GM13976 (cell line): ENCODE results near the gene CHST15.

ENCODE experiments used
- DNase-seq: peaks from one replicate; pipeline ENCODE4 v3.0.0; 2012; ENCODE audit warnings: low spot score
- in situ Hi-C: fragments of 300-500 bp; cut with MboI; formaldehyde crosslinking; loops from one replicate; pipeline ENCODE4 v1.12.0; 2022; ENCODE audit warnings: low sequenced_read_pairs, mixed read lengths, inconsistent platforms; ENCODE audit not compliant: unreplicated experiment
- TF ChIP-seq, protein P1 (sequence below): IDR thresholded peaks from 2 replicates; pipeline ENCODE4 v1.5.1; 2012; ENCODE audit warnings: borderline replicate concordance, mild to moderate bottlenecking; ENCODE audit not compliant: insufficient read depth; ENCODE audit errors: extremely low read depth, missing control alignments, control extremely low read depth

The CHST15 gene

DNA sequence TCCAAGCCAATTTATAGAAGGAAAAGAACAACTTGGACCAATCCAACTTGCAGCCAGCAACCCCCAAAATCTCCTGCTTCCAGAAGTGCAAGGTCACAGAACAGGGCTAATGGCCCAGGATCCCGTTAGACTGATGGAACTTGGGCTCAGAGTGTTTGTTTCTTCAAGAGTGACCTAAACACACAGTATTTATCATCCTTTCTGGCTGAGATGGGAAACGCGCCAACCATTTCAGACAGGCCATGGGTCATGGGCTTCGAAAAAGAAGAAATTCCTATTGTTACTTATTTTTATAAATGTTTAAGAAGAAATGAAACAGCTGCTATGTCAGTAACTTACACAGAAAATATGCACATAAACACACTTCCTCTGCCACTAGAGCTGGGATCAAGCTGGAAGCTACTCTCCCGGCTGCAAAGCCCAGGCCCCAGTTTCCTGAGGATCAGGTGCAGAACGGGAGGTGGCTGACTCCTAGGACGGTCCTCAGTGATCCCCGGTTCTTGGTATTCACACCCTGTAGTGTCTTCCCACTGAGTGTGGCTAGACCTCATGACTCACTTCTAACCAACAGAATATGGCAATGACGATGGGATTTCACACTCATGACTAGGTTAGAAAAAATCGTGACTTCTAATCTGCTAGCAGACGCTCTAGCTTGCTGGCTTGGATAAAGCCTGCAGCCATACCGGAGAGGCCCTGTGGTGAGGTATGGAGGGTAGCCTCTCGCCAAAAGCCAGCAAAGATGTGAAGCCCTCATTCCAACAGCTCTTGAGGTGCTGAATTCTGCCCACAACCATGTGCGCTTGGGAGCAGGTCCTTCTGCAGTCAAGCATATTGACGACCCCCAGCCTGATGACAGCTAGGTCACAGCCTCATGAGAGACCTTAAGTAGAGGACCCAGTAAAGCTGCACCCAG is 60.2 kb downstream of the CHST15 start:
- TF ChIP-seq, protein P1, sequence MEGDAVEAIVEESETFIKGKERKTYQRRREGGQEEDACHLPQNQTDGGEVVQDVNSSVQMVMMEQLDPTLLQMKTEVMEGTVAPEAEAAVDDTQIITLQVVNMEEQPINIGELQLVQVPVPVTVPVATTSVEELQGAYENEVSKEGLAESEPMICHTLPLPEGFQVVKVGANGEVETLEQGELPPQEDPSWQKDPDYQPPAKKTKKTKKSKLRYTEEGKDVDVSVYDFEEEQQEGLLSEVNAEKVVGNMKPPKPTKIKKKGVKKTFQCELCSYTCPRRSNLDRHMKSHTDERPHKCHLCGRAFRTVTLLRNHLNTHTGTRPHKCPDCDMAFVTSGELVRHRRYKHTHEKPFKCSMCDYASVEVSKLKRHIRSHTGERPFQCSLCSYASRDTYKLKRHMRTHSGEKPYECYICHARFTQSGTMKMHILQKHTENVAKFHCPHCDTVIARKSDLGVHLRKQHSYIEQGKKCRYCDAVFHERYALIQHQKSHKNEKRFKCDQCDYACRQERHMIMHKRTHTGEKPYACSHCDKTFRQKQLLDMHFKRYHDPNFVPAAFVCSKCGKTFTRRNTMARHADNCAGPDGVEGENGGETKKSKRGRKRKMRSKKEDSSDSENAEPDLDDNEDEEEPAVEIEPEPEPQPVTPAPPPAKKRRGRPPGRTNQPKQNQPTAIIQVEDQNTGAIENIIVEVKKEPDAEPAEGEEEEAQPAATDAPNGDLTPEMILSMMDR, result no peak
- in situ Hi-C loops, result no loop called here
- no peak for DNase-seq

DNA sequence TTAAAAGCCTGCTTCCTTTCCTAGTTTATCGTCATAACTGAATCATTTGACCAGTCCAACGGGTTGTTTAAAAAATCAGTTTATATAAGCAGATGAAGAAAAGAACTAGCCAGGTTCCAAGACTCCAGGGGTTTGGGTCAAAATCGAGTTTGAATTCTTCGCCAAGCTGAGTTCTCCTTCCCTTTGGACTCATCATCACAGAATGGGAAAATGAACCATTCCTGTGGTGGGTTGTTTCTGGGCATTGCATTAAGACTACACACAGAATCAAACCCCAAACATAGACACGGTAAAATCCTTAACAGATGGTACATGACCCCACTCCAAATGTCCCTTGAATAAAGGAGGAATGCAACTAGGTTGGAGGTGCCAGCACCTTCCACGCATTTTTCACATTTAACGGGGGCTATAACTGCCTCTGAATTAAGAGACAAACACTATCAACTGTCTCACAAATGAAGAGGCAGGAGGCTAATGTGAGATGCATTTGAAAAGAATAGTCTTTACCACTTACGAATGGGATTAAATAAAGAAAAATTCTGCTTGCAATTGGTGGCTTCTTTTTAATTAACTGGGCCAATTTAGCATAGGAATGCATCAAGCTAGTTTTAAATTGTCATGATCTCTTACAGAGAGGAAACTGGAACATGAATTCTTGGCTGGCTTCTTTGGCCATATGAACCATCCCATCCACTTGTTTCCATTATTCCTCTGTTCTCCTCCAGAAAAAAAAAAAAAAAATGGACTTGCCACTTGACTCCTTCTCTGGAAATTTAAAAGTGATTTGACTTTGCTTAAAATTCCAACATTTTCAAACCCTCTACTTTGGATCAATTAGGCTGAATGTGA is 61.1 kb downstream of the CHST15 start:
- no peak for DNase-seq
- TF ChIP-seq, protein P1, result no peak
- in situ Hi-C loops, result no loop called here

DNA sequence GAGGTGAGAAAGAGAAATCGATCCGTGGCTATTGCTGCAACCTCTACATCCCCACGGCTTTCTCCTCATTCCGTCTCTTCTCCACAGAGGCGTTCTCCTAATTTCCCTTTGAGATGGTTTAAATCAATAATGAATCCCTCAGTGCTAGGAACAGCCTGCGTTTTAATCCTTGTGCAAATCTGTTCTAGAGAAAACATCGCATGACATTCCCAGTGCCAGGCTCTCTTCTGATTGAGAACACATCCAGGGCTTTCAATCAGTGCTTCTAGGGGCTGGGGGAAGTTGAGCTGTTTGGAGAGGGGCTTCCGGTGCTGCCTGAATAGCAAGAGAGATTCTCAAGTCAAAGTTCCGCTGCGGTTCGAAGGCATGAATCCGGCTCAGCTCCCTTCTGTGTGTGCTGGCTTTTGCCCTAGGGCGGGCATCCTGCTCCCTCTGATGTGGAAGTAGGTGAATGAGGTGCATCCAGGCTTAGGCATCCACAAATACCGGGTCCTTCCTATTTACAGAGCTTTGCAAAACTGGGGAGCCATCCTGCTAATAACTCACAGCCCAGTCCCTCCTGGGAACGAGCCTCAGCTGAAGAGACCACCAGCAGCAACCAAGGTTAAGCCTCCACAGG is 62.8 kb downstream of the CHST15 start:
- in situ Hi-C loops, result no loop called here
- DNase-seq, result no peak
- TF ChIP-seq, protein P1, result no peak

DNA sequence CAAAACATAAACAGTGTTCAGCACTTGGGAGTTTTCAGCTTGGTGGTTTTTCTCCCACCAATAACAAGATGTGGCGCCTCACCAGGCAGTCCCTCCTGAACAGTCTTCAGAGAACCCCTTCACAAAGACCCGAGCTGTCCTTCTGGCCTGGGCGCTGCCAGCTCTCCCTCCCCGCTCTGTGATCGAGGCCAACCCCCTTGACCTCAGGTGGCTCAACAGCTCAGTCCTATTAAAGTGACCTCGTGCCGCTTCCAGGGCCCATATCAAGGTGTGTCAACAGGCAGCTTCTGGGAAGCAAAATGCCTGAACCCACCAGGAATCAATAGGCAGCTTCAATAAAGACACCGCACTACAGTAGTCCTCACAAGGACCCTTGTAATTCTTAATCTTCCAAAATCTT is 63.3 kb downstream of the CHST15 start:
- TF ChIP-seq, protein P1, result no peak
- DNase-seq, result no peak
- in situ Hi-C loops, result no loop called here

DNA sequence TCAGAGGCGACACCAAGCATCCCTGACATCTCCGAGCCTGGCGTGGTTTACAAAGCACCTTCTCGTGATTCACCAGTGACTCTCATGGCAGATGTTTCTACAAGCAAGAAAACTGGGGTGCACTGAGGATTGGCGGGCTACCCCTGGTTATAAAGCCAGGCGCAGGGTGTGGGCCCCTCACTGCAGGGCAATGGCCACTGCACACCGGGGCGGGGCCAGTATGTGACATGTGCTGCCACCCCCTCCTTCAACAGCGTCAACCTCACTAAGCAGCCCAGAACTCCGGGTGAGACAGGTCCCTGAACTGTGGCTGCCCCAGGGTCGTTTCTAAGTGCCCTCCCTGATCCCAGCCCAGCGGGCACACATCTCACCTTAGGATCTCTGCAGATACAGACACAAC is 63.8 kb downstream of the CHST15 start:
- in situ Hi-C loops, result no loop called here
- no peak for DNase-seq
- TF ChIP-seq, protein P1, result no peak
